Suprapubic skin (tissue), 4 donors: ENCODE measurements around the gene GJB3.

Experiments
- CTCF ChIP-seq, 2 donors: fragments of 200-600 bp in 1 of 2; fragments of 450-650 bp in 1 of 2; sonication (generic) in 1 of 2; IDR thresholded peaks; one replicate each; pipeline ENCODE4 v1.5.1; 2016 to 2019; ENCODE audit warnings: antibody characterized with exemption in 2 of 2, mild to moderate bottlenecking in 1 of 2, moderate library complexity in 1 of 2
- EP300 ChIP-seq: sonication (generic); formaldehyde crosslinking; IDR thresholded peaks from one replicate; pipeline ENCODE4 v1.6.1; 2017; ENCODE audit warnings: antibody characterized with exemption
- POLR2A ChIP-seq, 2 donors: fragments of 450-650 bp; IDR thresholded peaks; one replicate each; pipeline ENCODE4 v1.6.1; 2017; ENCODE audit warnings: antibody characterized with exemption in 2 of 2, mild to moderate bottlenecking in 2 of 2, moderate library complexity in 2 of 2
- POLR2AphosphoS5 ChIP-seq, 3 donors: sonication (generic); formaldehyde crosslinking; IDR thresholded peaks; one replicate each; pipeline ENCODE4 v1.6.1; 2017; ENCODE audit warnings: antibody characterized with exemption in 3 of 3

GRCh38 chr1:34794790-34795180, 13.8 kb downstream of the GJB3 start:
- TF ChIP-seq POLR2A (IDR thresholded peaks at IDR 0.05): no peak
- no peak for TF ChIP-seq CTCF (IDR thresholded peaks at IDR 0.05)
- no peak for TF ChIP-seq POLR2AphosphoS5 (IDR thresholded peaks at IDR 0.05)
- no peak for TF ChIP-seq EP300
